Thyroid gland (tissue), 4 donors: Measurements from ENCODE around the gene TMEM88. TPM values are rescaled to one million over a fixed set of nuclear protein-coding genes. Genes with fewer than 3 reads are reported as not detected.

Source experiments
- DNase-seq, 2 donors: peaks; one replicate each; pipeline ENCODE4 v3.0.0-alpha.2; 2019
- H3K27ac ChIP-seq, 3 donors: fragments of 200-600 bp; sonication (generic); 1 replicate in 2 of 3; 2 replicates in 1 of 3; pipeline ENCODE4 v1.5.1; 2016 to 2019; ENCODE audit warnings: mild to moderate bottlenecking in 1 of 3, moderate library complexity in 1 of 3
- H3K27me3 ChIP-seq: fragments of 200-600 bp; sonication (generic); one replicate; pipeline ENCODE4 v1.5.1; 2019
- H3K36me3 ChIP-seq, 2 donors: fragments of 200-600 bp; sonication (generic); one replicate each; pipeline ENCODE4 v1.5.1; 2016 to 2019
- H3K4me1 ChIP-seq, 2 donors: fragments of 200-600 bp; sonication (generic); one replicate each; pipeline ENCODE4 v1.5.1; 2017 to 2019
- H3K4me3 ChIP-seq, 3 donors: fragments of 200-600 bp; sonication (generic); replicated peaks in 1 of 3; 1 replicate in 2 of 3; 2 replicates in 1 of 3; pipeline ENCODE4 v1.5.1; 2016; ENCODE audit warnings: mild to moderate bottlenecking in 1 of 3
- H3K9me3 ChIP-seq: fragments of 200-600 bp; sonication (generic); one replicate; pipeline ENCODE4 v1.5.1; 2017
- CTCF ChIP-seq, 6 experiments: fragments of 200-600 bp in 3 of 6; fragments of 450-650 bp in 3 of 6; sonication (generic) in 3 of 6; IDR thresholded peaks; one replicate each; pipeline ENCODE4 v1.5.1; 2016 to 2019; ENCODE audit warnings: antibody characterized with exemption in 6 of 6, mild to moderate bottlenecking in 2 of 6, inconsistent platforms in 1 of 6, moderate library complexity in 1 of 6
- POLR2A ChIP-seq, 2 donors: fragments of 450-650 bp; IDR thresholded peaks; one replicate each; pipeline ENCODE4 v1.6.1; 2017; ENCODE audit warnings: antibody characterized with exemption in 2 of 2, mild to moderate bottlenecking in 2 of 2, moderate library complexity in 1 of 2
- WGBS, 2 donors: methylation state at CpG; one replicate each; pipeline ENCODE4 v1.1.5; 2017; 5-methylcytosine and 5-hydroxymethylcytosine counted together
- intact Hi-C: fragments of 100-400 bp; cut with DNase I; formaldehyde crosslinking; loops from one replicate; pipeline ENCODE4 v1.15.1; 2023
- total RNA-seq, 4 donors: library from RNA; depleted of rRNA; stranded (reverse); fragments of >200 nt; gene quantifications; one replicate each; pipeline ENCODE4 v1.2.3, GENCODE V29; 2016

The TMEM88 gene
- total RNA-seq, 4 donors from 2014 or later, result 12.3 to 39.5 (median 18.4) TPM

DNA sequence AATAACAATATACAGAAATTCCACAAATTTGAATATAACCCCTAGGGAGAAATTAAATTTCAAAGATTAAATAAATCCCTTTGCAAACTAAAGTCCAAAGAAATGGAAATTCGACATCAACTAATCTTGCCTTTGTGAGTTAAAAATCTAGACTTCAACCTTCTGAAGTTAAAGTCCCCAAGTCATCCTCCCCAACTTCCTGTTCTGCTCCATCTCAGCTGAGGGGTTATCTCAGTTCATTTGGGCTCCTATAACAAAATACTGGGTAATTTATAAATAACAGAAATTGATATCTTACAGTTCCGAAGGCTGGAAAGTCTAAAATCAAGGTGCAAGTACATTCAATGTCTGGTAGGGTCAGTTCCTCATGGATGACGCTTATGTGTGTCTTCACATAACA is 43.6 kb upstream of the TMEM88 start:
- Histone ChIP-seq H3K27ac (no peak overlapping the region), H3K27me3 (no peaks in the 10 kb centered on the region), H3K4me3 (no peak overlapping the region), H3K9me3 (no peaks in the 10 kb centered on the region), H3K4me1 (no peaks in the 10 kb centered on the region), H3K36me3 (no peaks in the 10 kb centered on the region)
- 83 to 85% methylated on average over 3 of the region's 3 CpGs for WGBS, 2 donors
- DNase-seq, result no peak
- intact Hi-C loops, result no loop called here
- no peak for TF ChIP-seq CTCF (IDR thresholded peaks at IDR 0.05)
- TF ChIP-seq POLR2A (IDR thresholded peaks at IDR 0.05), result no peak

DNA sequence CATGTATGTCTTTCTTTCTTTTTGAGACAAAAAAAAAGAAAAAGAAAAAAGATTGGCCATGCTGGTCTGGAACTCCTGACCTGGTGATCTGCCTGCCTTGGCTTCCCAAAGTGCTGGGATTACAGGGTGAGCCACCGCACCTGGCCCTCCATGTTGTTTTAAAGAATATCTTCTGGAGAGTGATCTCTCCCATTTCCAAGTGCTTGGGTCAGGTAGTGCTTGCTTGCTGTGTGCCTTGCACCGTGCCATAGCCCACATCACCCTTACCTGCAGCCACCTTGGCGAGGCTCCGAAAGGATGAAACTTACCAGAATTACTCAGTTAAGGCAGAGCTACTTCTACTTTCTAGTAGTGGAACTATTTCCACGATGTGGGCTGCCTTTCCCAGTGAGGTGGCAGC is 39.9 kb upstream of the TMEM88 start:
- H3K36me3 ChIP-seq, result no peaks in the 10 kb centered on the region
- no peak overlapping the region for H3K4me3 ChIP-seq
- no peaks in the 10 kb centered on the region for H3K4me1 ChIP-seq
- H3K9me3 ChIP-seq, result no peaks in the 10 kb centered on the region
- H3K27ac ChIP-seq, result no peak overlapping the region
- WGBS, 2 donors, result 87% methylated on average over 5 of the region's 5 CpGs
- intact Hi-C loops, result no loop called here
- no peaks in the 10 kb centered on the region for H3K27me3 ChIP-seq
- TF ChIP-seq CTCF (IDR thresholded peaks at IDR 0.05), result no peak
- TF ChIP-seq POLR2A (IDR thresholded peaks at IDR 0.05), result no peak
- DNase-seq, result no peak

DNA sequence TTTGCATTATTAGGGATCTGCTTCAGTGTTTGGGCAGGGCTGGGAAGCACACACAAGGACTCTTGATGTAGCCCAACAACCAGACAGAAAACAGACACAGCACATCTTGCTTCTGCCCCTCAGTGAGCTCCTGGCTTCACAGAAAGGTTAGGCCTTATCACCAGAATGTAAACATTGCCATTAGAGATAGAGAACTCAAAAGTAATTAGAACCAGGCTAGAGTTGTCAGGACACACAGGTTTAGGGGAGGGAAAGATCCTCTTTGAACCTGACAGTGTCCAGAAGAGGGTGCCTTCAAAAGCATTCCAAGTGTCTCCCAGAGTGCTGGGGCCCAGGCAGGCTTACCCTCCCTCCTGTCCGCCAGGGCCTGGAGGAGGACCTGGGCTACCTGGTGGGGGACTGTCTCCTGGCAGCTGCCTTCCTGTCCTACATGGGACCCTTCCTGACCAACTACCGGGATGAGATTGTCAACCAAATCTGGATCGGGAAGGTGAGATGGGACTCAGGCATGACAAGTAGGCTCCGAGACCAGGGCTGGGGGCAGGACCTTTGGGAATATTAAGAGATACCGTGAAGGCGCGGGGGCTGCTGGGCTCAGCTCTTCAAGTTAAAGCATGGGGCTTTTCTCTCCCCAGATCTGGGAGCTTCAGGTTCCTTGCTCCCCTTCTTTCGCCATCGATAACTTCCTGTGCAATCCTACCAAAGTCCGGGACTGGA is 37.8 kb upstream of the TMEM88 start:
- no peak for DNase-seq
- TF ChIP-seq POLR2A (IDR thresholded peaks at IDR 0.05), result no peak
- no peak for TF ChIP-seq CTCF (IDR thresholded peaks at IDR 0.05)
- no peak overlapping the region for H3K27ac ChIP-seq
- WGBS, 2 donors, result 92 to 94% methylated on average over 7 to 10 of the region's 10 CpGs
- intact Hi-C loops, result no loop called here
- no peaks in the 10 kb centered on the region for H3K36me3 ChIP-seq
- H3K4me1 ChIP-seq, result no peaks in the 10 kb centered on the region
- no peak overlapping the region for H3K4me3 ChIP-seq
- no peaks in the 10 kb centered on the region for H3K27me3 ChIP-seq
- H3K9me3 ChIP-seq, result no peaks in the 10 kb centered on the region

DNA sequence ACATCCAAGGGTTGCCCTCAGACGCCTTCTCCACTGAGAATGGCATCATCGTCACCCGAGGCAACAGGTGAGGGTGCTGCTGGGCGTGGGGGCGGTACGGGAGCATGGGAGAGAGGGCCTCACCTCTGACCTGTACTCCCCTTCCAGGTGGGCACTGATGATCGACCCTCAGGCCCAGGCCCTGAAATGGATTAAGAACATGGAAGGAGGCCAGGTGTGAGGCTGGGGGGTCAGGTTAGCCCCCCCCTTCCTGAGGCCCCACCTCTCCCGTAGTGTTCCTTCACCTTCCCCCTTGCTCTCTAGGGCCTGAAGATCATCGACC is 37.3 kb upstream of the TMEM88 start:
- WGBS, 2 donors, result 87 to 93% methylated on average over 4 to 9 of the region's 9 CpGs
- no peak for DNase-seq
- Histone ChIP-seq H3K27me3 (no peaks in the 10 kb centered on the region), H3K9me3 (no peaks in the 10 kb centered on the region), H3K27ac (no peak overlapping the region), H3K4me3 (no peak overlapping the region), H3K4me1 (no peaks in the 10 kb centered on the region), H3K36me3 (no peaks in the 10 kb centered on the region)
- intact Hi-C loops, result no loop called here
- no peak for TF ChIP-seq POLR2A (IDR thresholded peaks at IDR 0.05)
- no peak for TF ChIP-seq CTCF (IDR thresholded peaks at IDR 0.05)

DNA sequence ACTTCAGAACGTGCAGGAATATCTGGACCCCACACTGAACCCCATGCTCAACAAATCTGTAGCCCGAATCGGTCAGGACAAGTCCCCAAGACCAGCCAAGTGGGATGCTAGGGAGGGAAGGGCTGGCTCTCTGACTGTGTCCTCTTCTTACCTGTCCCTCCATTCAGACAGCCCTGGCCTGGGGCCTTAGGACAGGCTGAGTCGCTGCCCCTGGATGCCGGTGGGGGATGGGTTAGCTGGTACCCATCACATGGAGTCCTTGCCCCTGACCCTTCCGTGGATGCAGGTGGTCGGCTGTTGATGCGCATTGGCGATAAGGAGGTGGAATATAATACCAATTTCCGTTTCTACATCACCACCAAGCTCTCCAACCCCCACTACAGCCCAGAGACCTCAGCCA is 36.8 kb upstream of the TMEM88 start:
- Histone ChIP-seq H3K4me1 (no peaks in the 10 kb centered on the region), H3K4me3 (no peak overlapping the region), H3K27ac (no peak overlapping the region), H3K27me3 (no peaks in the 10 kb centered on the region), H3K36me3 (no peaks in the 10 kb centered on the region), H3K9me3 (no peaks in the 10 kb centered on the region)
- DNase-seq, result no peak
- 71 to 88% methylated on average over 8 to 10 of the region's 10 CpGs for WGBS, 2 donors
- no peak for TF ChIP-seq POLR2A (IDR thresholded peaks at IDR 0.05)
- no peak for TF ChIP-seq CTCF (IDR thresholded peaks at IDR 0.05)
- intact Hi-C loops, result no loop called here
